Adrenal gland (tissue), 12 donors: ENCODE data around the gene CLTRN. TPM values are rescaled to one million over a fixed set of nuclear protein-coding genes. Genes with fewer than 3 reads are reported as not detected.

Experiments used
- DNase-seq, 7 donors: peaks; one replicate each; pipeline ENCODE4 v3.0.0-alpha.2; 2019 to 2020
- H3K27ac ChIP-seq, 5 donors: fragments of 200-600 bp; sonication (generic) in 4 of 5; 1 replicate in 3 of 5; 2 replicates in 2 of 5; pipeline versions ENCODE4 v1.5.1 to v1.8.0; 2016 to 2020; ENCODE audit warnings: mild to moderate bottlenecking in 1 of 5
- H3K27me3 ChIP-seq: fragments of 200-600 bp; 2 replicates; pipeline ENCODE4 v1.8.0; 2021
- H3K36me3 ChIP-seq, 2 donors: fragments of 200-600 bp; replicated peaks in 1 of 2; 1 replicate in 1 of 2; 2 replicates in 1 of 2; pipeline versions ENCODE4 v1.5.1 to v1.8.0; 2018 to 2022
- H3K4me1 ChIP-seq, 2 donors: fragments of 200-600 bp; replicated peaks in 1 of 2; 1 replicate in 1 of 2; 2 replicates in 1 of 2; pipeline versions ENCODE4 v1.5.1 to v1.8.0; 2018 to 2021
- H3K4me3 ChIP-seq, 4 donors: fragments of 200-600 bp; sonication (generic) in 3 of 4; one replicate each; pipeline ENCODE4 v1.5.1; 2016 to 2018
- H3K9me3 ChIP-seq, 3 donors: fragments of 200-600 bp; sonication (generic) in 1 of 3; replicated peaks in 1 of 3; 1 replicate in 2 of 3; 2 replicates in 1 of 3; pipeline versions ENCODE4 v1.5.1 to v1.8.0; 2016 to 2021
- POLR2A ChIP-seq, 2 donors: fragments of 450-650 bp; IDR thresholded peaks; one replicate each; pipeline ENCODE4 v1.6.1; 2017; ENCODE audit warnings: antibody characterized with exemption in 2 of 2, mild to moderate bottlenecking in 2 of 2, moderate library complexity in 1 of 2
- WGBS, 4 donors: extraction: QIAGEN DNeasy Blood & Tissue Kit in 2 of 4; methylation state at CpG; one replicate each; pipeline versions ENCODE4 v1.1.5 to v1.1.7; 2013 to 2017; 5-methylcytosine and 5-hydroxymethylcytosine counted together
- intact Hi-C, 2 donors: fragments of 100-400 bp; cut with DNase I; formaldehyde crosslinking; loops; one replicate each; pipeline versions ENCODE4 v1.14.1 to v1.15.0; 2022 to 2023
- polyA plus RNA-seq, 3 donors: library from polyadenylated mRNA; stranded (reverse); fragments of 200-250 nt in 2 of 3; fragments of 350-450 nt in 1 of 3; fragmentation: Illumina TruSeq in 1 of 3; extraction: RNeasy Lipid Tissue Mini Kit (QIAGEN cat#74804) in 1 of 3; gene quantifications; one replicate each; pipeline ENCODE4 v1.2.3, GENCODE V29; 2013 to 2014
- total RNA-seq, 9 donors: library from RNA; depleted of rRNA in 4 of 9; stranded (reverse); fragments of >200 nt in 4 of 9; fragments of 120-200 nt in 1 of 9; fragmentation: NEBNext Ultra II Directional in 1 of 9; extraction: Animal tissue kit (Norgen Biotek cat#: 25700) in 1 of 9; gene quantifications; one replicate each; pipeline versions ENCODE4 v1.1.0 to v1.2.4, GENCODE V29; 2013 to 2023
- TF ChIP-seq, protein P1 (sequence below), 6 experiments: fragments of 450-650 bp in 4 of 6; fragments of 200-600 bp in 2 of 6; sonication (generic) in 1 of 6; IDR thresholded peaks; 1 replicate in 5 of 6; 2 replicates in 1 of 6; pipeline versions ENCODE4 v1.5.1 to v1.8.0; 2016 to 2021; ENCODE audit warnings: antibody characterized with exemption in 6 of 6, mild to moderate bottlenecking in 2 of 6, moderate library complexity in 1 of 6
- donor health status: healthy with polysubstance abuse.
- donor health status: Bipolar disorder and iron deficiency.
- donor health status: DM: yes; HTN: yes; CAD: no.
- donor health status: DM: no; HTN: no; CAD: no.
- donor health status: DM: no; HTN: no; CAD: no.
- donor health status: DM: yes; HTN: yes; CAD: no.

Gene CLTRN
- total and polyA plus RNA-seq, 12 donors, result 0.14 to 1.8 (median 0.69) TPM; not detected in 1

- WGBS, 4 donors, result 87 to 98% (median 92%) methylated on average over 15 to 27 of the region's 27 CpGs; no CpG with 5 or more reads in 1 of the 4 donors
- intact Hi-C loops, result loop anchor here in 1 of 2 donors (10.0 kb wide), 1 partner anchor 82 kb away; no protein-coding TSS in a partner anchor
- no peak for DNase-seq
- Histone ChIP-seq H3K27me3 (peaks cover 10% of the 10 kb centered on the region), H3K4me3 (no peak overlapping the region), H3K9me3 (no peaks in the 10 kb centered on the region), H3K36me3 (no peaks in the 10 kb centered on the region), H3K27ac (no peak overlapping the region), H3K4me1 (no peaks in the 10 kb centered on the region)
- no peak for TF ChIP-seq POLR2A (IDR thresholded peaks at IDR 0.05)
- TF ChIP-seq, protein P1, sequence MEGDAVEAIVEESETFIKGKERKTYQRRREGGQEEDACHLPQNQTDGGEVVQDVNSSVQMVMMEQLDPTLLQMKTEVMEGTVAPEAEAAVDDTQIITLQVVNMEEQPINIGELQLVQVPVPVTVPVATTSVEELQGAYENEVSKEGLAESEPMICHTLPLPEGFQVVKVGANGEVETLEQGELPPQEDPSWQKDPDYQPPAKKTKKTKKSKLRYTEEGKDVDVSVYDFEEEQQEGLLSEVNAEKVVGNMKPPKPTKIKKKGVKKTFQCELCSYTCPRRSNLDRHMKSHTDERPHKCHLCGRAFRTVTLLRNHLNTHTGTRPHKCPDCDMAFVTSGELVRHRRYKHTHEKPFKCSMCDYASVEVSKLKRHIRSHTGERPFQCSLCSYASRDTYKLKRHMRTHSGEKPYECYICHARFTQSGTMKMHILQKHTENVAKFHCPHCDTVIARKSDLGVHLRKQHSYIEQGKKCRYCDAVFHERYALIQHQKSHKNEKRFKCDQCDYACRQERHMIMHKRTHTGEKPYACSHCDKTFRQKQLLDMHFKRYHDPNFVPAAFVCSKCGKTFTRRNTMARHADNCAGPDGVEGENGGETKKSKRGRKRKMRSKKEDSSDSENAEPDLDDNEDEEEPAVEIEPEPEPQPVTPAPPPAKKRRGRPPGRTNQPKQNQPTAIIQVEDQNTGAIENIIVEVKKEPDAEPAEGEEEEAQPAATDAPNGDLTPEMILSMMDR (IDR thresholded peaks at IDR 0.05), result no peak
Measured at GRCh38 chrX:15646543-15646942, 18.1 kb downstream of the CLTRN start.

- Histone ChIP-seq H3K9me3 (no peaks in the 10 kb centered on the region), H3K4me3 (no peak overlapping the region), H3K27me3 (peaks cover 10% of the 10 kb centered on the region), H3K27ac (no peak overlapping the region), H3K36me3 (no peaks in the 10 kb centered on the region), H3K4me1 (no peaks in the 10 kb centered on the region)
- WGBS, 4 donors, result 89 to 91% (median 90%) methylated on average over 9 to 15 of the region's 15 CpGs; no CpG with 5 or more reads in 1 of the 4 donors
- DNase-seq, result no peak
- intact Hi-C loops, result loop anchor here in 1 of 2 donors (10.0 kb wide), 1 partner anchor 81 kb away; no protein-coding TSS in a partner anchor
- TF ChIP-seq POLR2A (IDR thresholded peaks at IDR 0.05), result no peak
- TF ChIP-seq, protein P1 (IDR thresholded peaks at IDR 0.05), result no peak
Measured at GRCh38 chrX:15646031-15646430, 18.6 kb downstream of the CLTRN start.

DNA sequence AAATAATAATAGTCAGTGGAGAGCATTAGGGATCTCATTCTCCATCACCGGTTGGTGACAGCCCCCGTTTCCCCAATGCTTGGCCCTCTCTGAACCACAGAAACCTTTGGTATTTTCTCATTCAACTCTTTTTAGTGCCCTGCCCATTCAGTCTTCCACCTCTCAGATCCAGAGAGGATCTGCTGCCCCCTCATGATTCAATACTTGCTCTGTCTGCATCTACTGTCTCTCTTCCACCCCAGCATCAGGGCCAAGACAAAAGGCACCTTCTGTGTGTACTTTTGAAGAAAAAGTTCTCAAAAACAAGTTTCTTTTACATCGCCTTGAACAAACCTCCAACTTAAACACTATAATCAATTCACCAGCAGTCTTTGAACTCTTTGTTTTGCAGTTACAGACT lies 19.3 kb downstream of the CLTRN start:
- 74 to 94% (median 86%) methylated on average over 3 of the region's 3 CpGs for WGBS, 4 donors
- DNase-seq, result no peak
- Histone ChIP-seq H3K27me3 (peaks cover 10% of the 10 kb centered on the region), H3K9me3 (no peaks in the 10 kb centered on the region), H3K27ac (no peak overlapping the region), H3K4me3 (no peak overlapping the region), H3K36me3 (no peaks in the 10 kb centered on the region), H3K4me1 (no peaks in the 10 kb centered on the region)
- intact Hi-C loops, result loop anchor here in 1 of 2 donors (10.0 kb wide), 1 partner anchor 80 kb away; no protein-coding TSS in a partner anchor
- TF ChIP-seq, protein P1 (IDR thresholded peaks at IDR 0.05), result no peak
- no peak for TF ChIP-seq POLR2A (IDR thresholded peaks at IDR 0.05)

- Histone ChIP-seq H3K9me3 (no peaks in the 10 kb centered on the region), H3K4me1 (no peaks in the 10 kb centered on the region), H3K4me3 (no peak overlapping the region), H3K27me3 (peaks cover 10% of the 10 kb centered on the region), H3K27ac (no peak overlapping the region), H3K36me3 (no peaks in the 10 kb centered on the region)
- no peak for TF ChIP-seq POLR2A (IDR thresholded peaks at IDR 0.05)
- TF ChIP-seq, protein P1 (IDR thresholded peaks at IDR 0.05), result no peak
- intact Hi-C loops, result loop anchor here in 1 of 2 donors (10.0 kb wide), 1 partner anchor 80 kb away; no protein-coding TSS in a partner anchor
- no peak for DNase-seq
- WGBS, 4 donors, result 93 to 95% (median 94%) methylated on average over 1 of the region's 1 CpG
Measured at GRCh38 chrX:15644560-15644872, 20.1 kb downstream of the CLTRN start.
